Measurements from ENCODE around the gene LDLRAD3. TPM values are rescaled to one million over a fixed set of nuclear protein-coding genes. Genes with fewer than 3 reads are reported as not detected.

Gene LDLRAD3
- total RNA-seq, 2 donors from 2014 or later: 19.2 to 30.6 TPM

- Mint-ChIP-seq H3K36me3 (ENCODE audit: low read depth) (peaks cover 15% of the 10 kb centered on the region), H3K4me1 (peaks cover 44% of the 10 kb centered on the region), H3K4me3 (no peak overlapping the region), H3K27me3 (ENCODE audit: insufficient read depth) (no peaks in the 10 kb centered on the region), H3K9me3 (peaks cover 2% of the 10 kb centered on the region), H3K27ac (no peak overlapping the region)
- H3K27ac ChIP-seq (ENCODE audit: low read depth, low read length): no peak overlapping the region
- DNase-seq: no peak
- WGBS, 2 experiments (ENCODE audit: insufficient coverage in 1 of 2, insufficient read length in 1 of 2): 91 to 100% methylated on average over 1 of the region's 1 CpG
- H3K27me3 ChIP-seq (ENCODE audit: control insufficient read depth, insufficient read depth, low read length, poor library complexity, severe bottlenecking): no peaks in the 10 kb centered on the region
- peaks cover 3% of the 10 kb centered on the region for H3K4me1 ChIP-seq (ENCODE audit: control insufficient read depth, insufficient read depth, low read length)
- H3K36me3 ChIP-seq (ENCODE audit: control insufficient read depth, insufficient read depth, low read length): peaks cover 3% of the 10 kb centered on the region
- TF ChIP-seq CTCF (conservative IDR thresholded peaks at IDR 0.05): no peak
- H3K9me3 ChIP-seq (ENCODE audit: control insufficient read depth, low read length): no peaks in the 10 kb centered on the region
- H3K9ac ChIP-seq (ENCODE audit: extremely low read depth, low read length, poor library complexity, severe bottlenecking): no peak overlapping the region
- H3K4me3 ChIP-seq (ENCODE audit: low read length): no peak overlapping the region
Measured at GRCh38 chr11:36030731-36031281, 86.9 kb downstream of the LDLRAD3 start.

DNA sequence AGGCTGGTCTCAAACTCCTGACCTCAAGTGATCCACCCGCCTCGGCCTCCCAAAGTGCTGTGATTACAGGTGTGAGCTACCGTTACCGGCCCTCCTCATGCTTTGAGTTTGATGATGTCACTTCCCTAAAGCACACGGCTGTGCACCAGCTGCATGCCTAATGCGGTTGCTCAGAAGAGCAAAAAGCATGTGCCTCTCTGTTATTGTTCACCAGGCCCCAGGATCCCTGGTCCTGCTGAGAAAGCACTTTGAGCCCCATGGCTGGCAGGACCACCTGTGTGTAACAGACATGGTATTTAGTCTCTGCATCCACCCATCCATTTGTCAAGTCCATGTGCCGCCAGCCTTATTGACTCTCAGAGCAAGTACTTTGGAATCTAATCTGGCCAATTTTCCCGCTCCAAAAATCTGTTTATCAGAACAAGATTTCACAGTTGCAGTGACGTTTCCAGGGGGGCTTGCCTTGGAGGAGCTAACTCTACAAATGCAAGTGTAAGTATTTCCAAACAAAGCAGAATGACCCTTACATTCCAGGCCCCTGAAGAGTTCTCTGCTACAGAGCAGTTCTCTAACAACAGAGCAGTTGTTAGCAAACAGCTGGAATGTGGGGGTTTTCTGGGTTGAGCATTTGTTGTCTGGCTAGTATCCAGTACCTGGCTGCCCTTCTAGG, 89.4 kb downstream of the LDLRAD3 start:
- Mint-ChIP-seq H3K4me3 (no peak overlapping the region), H3K36me3 (ENCODE audit: low read depth) (peaks cover 28% of the 10 kb centered on the region), H3K9me3 (peaks cover 2% of the 10 kb centered on the region), H3K27ac (peak overlapping the region; percentile 70), H3K4me1 (peaks cover 28% of the 10 kb centered on the region), H3K27me3 (ENCODE audit: insufficient read depth) (no peaks in the 10 kb centered on the region)
- Histone ChIP-seq H3K4me1 (ENCODE audit: control insufficient read depth, insufficient read depth, low read length) (peaks cover 3% of the 10 kb centered on the region), H3K9me3 (ENCODE audit: control insufficient read depth, low read length) (no peaks in the 10 kb centered on the region), H3K27me3 (ENCODE audit: control insufficient read depth, insufficient read depth, low read length, poor library complexity, severe bottlenecking) (no peaks in the 10 kb centered on the region), H3K4me3 (ENCODE audit: low read length) (no peak overlapping the region), H3K9ac (ENCODE audit: extremely low read depth, low read length, poor library complexity, severe bottlenecking) (no peak overlapping the region), H3K36me3 (ENCODE audit: control insufficient read depth, insufficient read depth, low read length) (peaks cover 6% of the 10 kb centered on the region), H3K27ac (ENCODE audit: low read depth, low read length) (peak overlapping the region; percentile 62)
- peak; percentile 61 for DNase-seq
- WGBS, 2 experiments (ENCODE audit: insufficient coverage in 1 of 2, insufficient read length in 1 of 2): 81 to 83% methylated on average over 8 to 9 of the region's 9 CpGs
- no peak for TF ChIP-seq CTCF (conservative IDR thresholded peaks at IDR 0.05)

DNA sequence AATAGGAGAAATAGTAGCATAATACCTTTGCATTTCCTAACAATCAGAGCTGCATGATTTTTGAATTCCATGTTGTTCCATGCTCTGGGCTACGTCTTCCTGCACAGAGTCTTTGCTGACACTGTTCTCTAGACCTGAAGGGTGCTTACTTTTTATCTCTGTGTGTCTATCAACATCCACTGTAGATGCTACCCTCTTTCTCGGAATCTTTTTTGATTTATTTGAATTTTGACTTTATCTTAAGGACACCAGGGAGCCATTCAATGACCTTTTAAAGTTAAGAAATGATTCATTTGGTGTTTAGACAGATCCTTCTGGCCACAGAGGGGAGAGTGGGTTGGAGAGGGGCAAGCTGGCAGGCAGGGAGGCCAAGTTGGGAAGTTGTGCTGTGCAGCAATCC, 90.1 kb downstream of the LDLRAD3 start:
- H3K27me3 Mint-ChIP-seq (ENCODE audit: insufficient read depth): no peaks in the 10 kb centered on the region
- no peaks in the 10 kb centered on the region for H3K27me3 ChIP-seq (ENCODE audit: control insufficient read depth, insufficient read depth, low read length, poor library complexity, severe bottlenecking)
- no peak overlapping the region for H3K4me3 ChIP-seq (ENCODE audit: low read length)
- DNase-seq: no peak
- H3K4me3 Mint-ChIP-seq: no peak overlapping the region
- peaks cover 34% of the 10 kb centered on the region for H3K36me3 Mint-ChIP-seq (ENCODE audit: low read depth)
- H3K9ac ChIP-seq (ENCODE audit: extremely low read depth, low read length, poor library complexity, severe bottlenecking): no peak overlapping the region
- peaks cover 28% of the 10 kb centered on the region for H3K4me1 Mint-ChIP-seq
- TF ChIP-seq CTCF (conservative IDR thresholded peaks at IDR 0.05): no peak
- H3K9me3 ChIP-seq (ENCODE audit: control insufficient read depth, low read length): no peaks in the 10 kb centered on the region
- peaks cover 2% of the 10 kb centered on the region for H3K9me3 Mint-ChIP-seq
- H3K27ac ChIP-seq (ENCODE audit: low read depth, low read length): no peak overlapping the region
- H3K4me1 ChIP-seq (ENCODE audit: control insufficient read depth, insufficient read depth, low read length): peaks cover 3% of the 10 kb centered on the region
- peaks cover 8% of the 10 kb centered on the region for H3K36me3 ChIP-seq (ENCODE audit: control insufficient read depth, insufficient read depth, low read length)
- peak overlapping the region; percentile 46 for H3K27ac Mint-ChIP-seq
- WGBS, 2 experiments (ENCODE audit: insufficient coverage in 1 of 2, insufficient read length in 1 of 2): 90 to 91% methylated on average over 2 of the region's 2 CpGs
